ENCODE results near the gene PPP1CA. TPM values are rescaled to one million over a fixed set of nuclear protein-coding genes. Genes with fewer than 3 reads are reported as not detected.
A peak's percentile ranks its signal among the peaks of the same experiment; 100 is the strongest.

The PPP1CA gene
- total and polyA plus RNA-seq, 2 donors = 141 to 207 TPM

DNA sequence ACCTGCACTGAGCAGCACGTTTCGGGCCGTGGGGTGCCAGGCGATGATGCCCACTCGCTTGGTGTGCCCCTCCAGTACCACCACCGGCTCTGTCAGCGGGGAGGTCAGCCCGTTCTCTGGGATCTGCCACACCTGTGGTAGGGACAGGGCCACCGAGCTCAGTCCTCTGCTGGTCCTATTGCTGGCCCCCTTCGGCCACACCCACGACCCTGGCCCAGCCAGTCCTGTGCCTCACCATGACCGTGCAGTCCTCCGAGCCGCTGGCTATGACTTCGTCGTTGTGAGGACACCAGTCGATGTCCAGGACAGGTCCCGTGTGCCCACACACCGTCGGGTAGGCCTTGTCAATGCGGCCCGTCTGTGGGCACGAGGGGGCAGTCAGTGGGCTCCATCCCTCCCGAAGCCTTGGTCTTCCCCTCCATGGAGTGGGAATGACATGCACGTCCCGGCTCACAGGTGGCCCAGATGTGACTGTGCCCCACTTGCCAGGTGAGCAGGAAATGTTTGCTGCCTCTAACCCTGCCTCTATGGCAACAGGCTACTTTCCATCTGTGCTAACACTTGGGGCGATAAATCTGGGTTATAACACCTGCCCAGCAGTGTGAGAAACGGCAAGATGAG is 40.2 kb upstream of the PPP1CA start:
- H3K27me3 ChIP-seq (ENCODE audit: control insufficient read depth in 2 of 2, insufficient read depth in 1 of 2, low read length in 1 of 2) = no peaks in the 10 kb centered on the region
- no peak overlapping the region for H3K4me3 ChIP-seq (ENCODE audit: low read length in 2 of 2)
- DNase-seq (ENCODE audit: low read depth in 6 of 9, low spot score in 9 of 9) = peak in 1 of 9 donors; percentile 69
- peaks cover 58 to 81% of the 10 kb centered on the region in 2 donors for H3K4me1 ChIP-seq (ENCODE audit: control insufficient read depth in 2 of 2, insufficient read depth in 2 of 2, low read length in 2 of 2)
- peak overlapping the region; percentile 79 to 94 for H3K27ac ChIP-seq (ENCODE audit: low read depth in 1 of 2, low read length in 1 of 2)
- peaks cover 8 to 17% of the 10 kb centered on the region in 2 donors for H3K36me3 ChIP-seq (ENCODE audit: control insufficient read depth in 2 of 2, insufficient read depth in 2 of 2, low read length in 1 of 2)
- peaks cover 0 to 7% of the 10 kb centered on the region in 2 donors for H3K9me3 ChIP-seq (ENCODE audit: control insufficient read depth in 2 of 2, insufficient read depth in 1 of 2, low read length in 1 of 2)
- 88% methylated on average over 28 of the region's 28 CpGs for WGBS

DNA sequence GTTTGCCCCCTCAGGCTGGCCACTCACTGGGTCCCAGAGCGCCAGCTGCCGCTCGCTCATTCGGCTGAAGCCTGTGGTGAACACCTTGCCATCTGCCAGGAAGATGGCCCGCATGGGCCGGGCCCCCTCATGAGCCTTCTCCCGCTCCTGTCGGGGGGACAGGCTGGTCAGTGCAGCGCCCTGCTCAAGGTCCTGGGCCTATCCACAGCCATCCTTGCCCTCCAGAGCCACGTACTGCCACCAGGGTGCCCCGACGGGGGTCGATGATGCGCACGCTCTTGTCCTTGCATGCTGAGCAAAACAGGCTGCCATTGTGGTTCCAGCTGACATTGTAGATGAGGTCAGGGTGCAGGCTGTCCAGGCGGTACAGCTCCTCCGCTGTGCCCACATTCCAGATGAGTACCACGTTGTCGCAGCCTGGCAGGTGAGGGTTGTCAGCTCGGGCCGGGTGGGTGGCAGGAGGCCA is 39.5 kb upstream of the PPP1CA start:
- 96% methylated on average over 21 of the region's 21 CpGs for WGBS
- peaks cover 56 to 82% of the 10 kb centered on the region in 2 donors for H3K4me1 ChIP-seq (ENCODE audit: control insufficient read depth in 2 of 2, insufficient read depth in 2 of 2, low read length in 2 of 2)
- peaks cover 13 to 18% of the 10 kb centered on the region in 2 donors for H3K36me3 ChIP-seq (ENCODE audit: control insufficient read depth in 2 of 2, insufficient read depth in 2 of 2, low read length in 1 of 2)
- peaks cover 0 to 11% of the 10 kb centered on the region in 2 donors for H3K9me3 ChIP-seq (ENCODE audit: control insufficient read depth in 2 of 2, insufficient read depth in 1 of 2, low read length in 1 of 2)
- peak overlapping the region; percentile 86 to 94 for H3K27ac ChIP-seq (ENCODE audit: low read depth in 1 of 2, low read length in 1 of 2)
- peak in 1 of 9 donors; percentile 14 for DNase-seq (ENCODE audit: low read depth in 6 of 9, low spot score in 9 of 9)
- H3K4me3 ChIP-seq (ENCODE audit: low read length in 2 of 2) = no peak overlapping the region
- H3K27me3 ChIP-seq (ENCODE audit: control insufficient read depth in 2 of 2, insufficient read depth in 1 of 2, low read length in 1 of 2) = no peaks in the 10 kb centered on the region

DNA sequence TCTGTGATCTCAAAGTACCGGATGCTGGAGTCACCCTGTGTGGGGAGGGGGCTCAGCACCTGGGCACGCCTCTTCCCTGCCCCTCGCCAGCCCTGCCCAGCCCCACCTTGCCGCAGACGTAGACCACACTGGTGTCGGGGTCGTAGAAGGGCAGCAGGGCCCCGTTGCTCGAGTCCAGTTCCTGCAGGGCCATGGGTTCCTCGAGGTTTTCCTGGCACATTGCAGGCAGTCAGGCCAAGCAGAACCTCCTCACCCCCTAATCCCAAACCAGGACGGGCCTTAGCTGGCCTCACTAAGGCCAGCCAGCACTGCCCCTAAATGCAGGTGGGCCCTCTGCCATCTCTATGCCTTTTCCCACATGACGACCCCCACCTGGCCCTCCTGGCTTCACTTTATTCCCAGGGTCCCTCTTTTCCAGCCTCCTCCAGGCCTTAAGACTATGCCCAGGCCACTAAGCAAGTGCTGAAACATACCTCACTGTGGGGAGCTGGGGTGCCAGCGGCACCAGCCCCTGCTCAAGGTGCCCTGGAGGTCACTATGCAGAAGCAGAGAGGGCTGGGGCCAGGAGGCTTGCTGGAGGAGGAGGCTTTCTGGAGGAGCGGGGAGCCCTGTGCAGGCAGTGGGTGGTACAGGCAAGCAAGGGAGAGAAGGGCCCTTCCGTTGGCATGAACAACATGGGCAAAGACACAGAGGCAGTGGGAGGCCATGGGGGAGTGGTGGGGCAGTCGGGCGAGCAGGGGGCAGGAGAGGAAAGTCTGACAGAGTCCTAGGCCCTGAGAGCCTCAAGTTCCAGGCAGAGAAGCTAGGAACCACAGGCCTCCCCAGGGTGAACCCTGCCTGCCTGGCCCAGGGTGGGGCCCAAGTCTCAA is 38.8 kb upstream of the PPP1CA start:
- no peak overlapping the region for H3K4me3 ChIP-seq (ENCODE audit: low read length in 2 of 2)
- DNase-seq (ENCODE audit: low read depth in 6 of 9, low spot score in 9 of 9) = peak in 1 of 9 donors; percentile 24
- H3K27ac ChIP-seq (ENCODE audit: low read depth in 1 of 2, low read length in 1 of 2) = peak overlapping the region; percentile 86 to 94
- H3K36me3 ChIP-seq (ENCODE audit: control insufficient read depth in 2 of 2, insufficient read depth in 2 of 2, low read length in 1 of 2) = peaks cover 20 to 25% of the 10 kb centered on the region in 2 donors
- WGBS = 84% methylated on average over 17 of the region's 17 CpGs
- no peaks in the 10 kb centered on the region for H3K27me3 ChIP-seq (ENCODE audit: control insufficient read depth in 2 of 2, insufficient read depth in 1 of 2, low read length in 1 of 2)
- H3K9me3 ChIP-seq (ENCODE audit: control insufficient read depth in 2 of 2, insufficient read depth in 1 of 2, low read length in 1 of 2) = peaks cover 0 to 11% of the 10 kb centered on the region in 2 donors
- H3K4me1 ChIP-seq (ENCODE audit: control insufficient read depth in 2 of 2, insufficient read depth in 2 of 2, low read length in 2 of 2) = peaks cover 56 to 82% of the 10 kb centered on the region in 2 donors

DNA sequence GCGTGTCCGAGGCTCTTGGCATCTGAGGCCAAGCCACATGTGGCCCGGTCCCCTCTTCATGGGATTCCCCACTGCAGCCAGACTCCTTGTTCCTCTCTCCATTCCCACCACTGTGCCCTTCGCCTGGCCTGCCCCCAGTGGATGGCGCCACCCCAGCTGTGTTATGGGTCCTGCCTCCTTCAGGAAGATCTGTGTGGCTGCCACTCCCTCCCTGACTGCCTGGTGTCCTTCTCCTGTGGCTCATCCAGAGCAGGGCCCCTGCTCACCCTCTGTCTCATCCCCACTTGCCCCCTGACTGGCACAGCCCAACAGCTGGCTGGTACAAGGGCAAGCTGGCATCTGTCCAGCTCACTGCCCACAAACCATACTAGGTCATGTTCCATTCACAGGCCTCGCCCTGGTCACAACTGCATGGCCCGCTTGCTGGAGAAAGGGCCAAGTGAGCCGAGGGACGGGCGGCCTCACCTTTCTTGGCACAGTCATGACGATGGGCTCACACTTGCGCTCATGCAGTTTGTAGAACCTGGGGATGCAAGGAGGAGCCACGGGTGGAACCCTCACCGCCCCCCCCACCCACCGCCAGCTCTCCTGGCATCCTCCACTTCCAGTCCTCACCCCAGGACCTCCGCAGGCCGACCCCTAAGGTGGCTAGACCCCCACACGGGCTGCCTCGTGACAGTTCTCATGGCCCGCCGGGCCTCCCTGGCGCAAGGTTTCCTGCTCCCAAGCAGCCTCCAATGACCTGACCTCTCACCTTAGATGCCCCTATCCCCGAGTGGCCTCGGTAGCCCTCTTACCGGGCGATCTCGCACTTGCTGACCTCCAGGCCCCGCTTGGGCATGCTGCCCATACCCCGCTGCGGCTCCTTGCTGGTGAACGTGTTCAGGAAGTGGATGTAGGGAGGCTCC is 37.9 kb upstream of the PPP1CA start:
- DNase-seq (ENCODE audit: low read depth in 6 of 9, low spot score in 9 of 9) = peak in 1 of 9 donors; percentile 39
- 88% methylated on average over 31 of the region's 31 CpGs for WGBS
- no peaks in the 10 kb centered on the region for H3K27me3 ChIP-seq (ENCODE audit: control insufficient read depth in 2 of 2, insufficient read depth in 1 of 2, low read length in 1 of 2)
- H3K27ac ChIP-seq (ENCODE audit: low read depth in 1 of 2, low read length in 1 of 2) = peak overlapping the region; percentile 73 to 94
- peak overlapping the region in 1 of 2 donors; percentile 96 for H3K4me3 ChIP-seq (ENCODE audit: low read length in 2 of 2)
- peaks cover 0 to 11% of the 10 kb centered on the region in 2 donors for H3K9me3 ChIP-seq (ENCODE audit: control insufficient read depth in 2 of 2, insufficient read depth in 1 of 2, low read length in 1 of 2)
- peaks cover 56 to 82% of the 10 kb centered on the region in 2 donors for H3K4me1 ChIP-seq (ENCODE audit: control insufficient read depth in 2 of 2, insufficient read depth in 2 of 2, low read length in 2 of 2)
- H3K36me3 ChIP-seq (ENCODE audit: control insufficient read depth in 2 of 2, insufficient read depth in 2 of 2, low read length in 1 of 2) = peaks cover 29 to 33% of the 10 kb centered on the region in 2 donors

DNA sequence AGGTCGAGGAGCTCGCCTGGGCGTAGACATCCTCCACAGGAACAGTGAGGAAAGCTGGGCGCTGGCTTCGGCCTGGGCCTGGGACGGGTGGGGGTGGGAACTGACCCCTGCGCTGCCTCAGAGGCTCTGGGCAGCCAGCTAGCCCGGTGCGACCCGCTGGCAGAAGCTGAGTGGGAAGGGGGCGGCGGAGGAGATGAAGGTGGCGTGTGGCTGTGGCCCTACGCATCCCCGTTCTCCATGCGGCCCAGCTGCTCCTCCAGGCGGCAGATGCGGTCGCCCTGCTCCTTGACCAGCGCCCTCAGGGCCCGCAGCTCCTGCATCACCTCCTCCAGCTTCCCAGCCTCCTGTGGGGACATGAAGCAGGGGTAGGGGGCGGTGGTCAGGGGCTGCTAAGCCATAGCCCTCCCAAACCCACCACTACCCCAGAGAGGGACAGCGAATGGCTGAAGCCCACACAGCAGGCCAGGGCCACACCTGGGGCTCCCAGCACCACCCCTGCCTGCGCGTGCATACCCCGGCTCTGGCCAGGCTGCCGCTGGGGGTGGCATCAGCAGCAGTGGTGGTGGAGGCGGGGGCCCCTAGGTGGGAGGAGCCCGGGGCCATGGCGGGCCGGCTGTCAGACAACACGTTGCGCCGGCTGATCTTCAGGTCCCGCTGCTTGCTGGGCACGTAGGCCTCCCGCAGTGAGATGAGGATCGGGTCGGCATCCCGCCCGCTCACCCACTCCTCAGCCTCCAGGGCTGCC is 36.7 kb upstream of the PPP1CA start:
- Histone ChIP-seq H3K27ac (ENCODE audit: low read depth in 1 of 2, low read length in 1 of 2) (peak overlapping the region; percentile 94 to 98), H3K27me3 (ENCODE audit: control insufficient read depth in 2 of 2, insufficient read depth in 1 of 2, low read length in 1 of 2) (no peaks in the 10 kb centered on the region), H3K4me3 (ENCODE audit: low read length in 2 of 2) (peak overlapping the region; percentile 91 to 96), H3K36me3 (ENCODE audit: control insufficient read depth in 2 of 2, insufficient read depth in 2 of 2, low read length in 1 of 2) (peaks cover 41 to 45% of the 10 kb centered on the region in 2 donors), H3K4me1 (ENCODE audit: control insufficient read depth in 2 of 2, insufficient read depth in 2 of 2, low read length in 2 of 2) (peaks cover 63 to 86% of the 10 kb centered on the region in 2 donors), H3K9me3 (ENCODE audit: control insufficient read depth in 2 of 2, insufficient read depth in 1 of 2, low read length in 1 of 2) (peaks cover 0 to 11% of the 10 kb centered on the region in 2 donors)
- peak in 1 of 9 donors; percentile 43 for DNase-seq (ENCODE audit: low read depth in 6 of 9, low spot score in 9 of 9)
- 92% methylated on average over 41 of the region's 41 CpGs for WGBS

DNA sequence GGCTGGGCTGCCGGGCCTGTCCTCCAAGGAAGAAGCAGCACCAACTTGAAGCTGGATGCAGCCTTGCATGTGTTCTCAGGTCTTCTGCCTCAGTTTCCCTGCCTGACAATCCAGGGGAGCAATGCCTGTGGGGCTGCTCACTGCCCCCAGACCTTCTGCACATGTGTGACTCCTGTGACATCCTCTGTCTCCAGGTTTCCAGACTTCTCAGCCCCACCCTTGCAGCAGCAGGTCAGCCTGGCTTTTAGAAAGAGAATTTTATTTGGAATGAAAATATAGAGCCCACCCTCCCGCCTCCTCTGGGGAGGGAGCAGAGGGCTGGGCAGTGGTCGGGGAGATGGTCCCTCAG is 36.1 kb upstream of the PPP1CA start:
- Histone ChIP-seq H3K27ac (ENCODE audit: low read depth in 1 of 2, low read length in 1 of 2) (peak overlapping the region; percentile 94 to 98), H3K36me3 (ENCODE audit: control insufficient read depth in 2 of 2, insufficient read depth in 2 of 2, low read length in 1 of 2) (peaks cover 46 to 50% of the 10 kb centered on the region in 2 donors), H3K4me1 (ENCODE audit: control insufficient read depth in 2 of 2, insufficient read depth in 2 of 2, low read length in 2 of 2) (peaks cover 59 to 84% of the 10 kb centered on the region in 2 donors), H3K4me3 (ENCODE audit: low read length in 2 of 2) (peak overlapping the region; percentile 91 to 96), H3K27me3 (ENCODE audit: control insufficient read depth in 2 of 2, insufficient read depth in 1 of 2, low read length in 1 of 2) (no peaks in the 10 kb centered on the region), H3K9me3 (ENCODE audit: control insufficient read depth in 2 of 2, insufficient read depth in 1 of 2, low read length in 1 of 2) (peaks cover 0 to 11% of the 10 kb centered on the region in 2 donors)
- 37% methylated on average over 3 of the region's 3 CpGs for WGBS
- no peak for DNase-seq (ENCODE audit: low read depth in 6 of 9, low spot score in 9 of 9)

DNA sequence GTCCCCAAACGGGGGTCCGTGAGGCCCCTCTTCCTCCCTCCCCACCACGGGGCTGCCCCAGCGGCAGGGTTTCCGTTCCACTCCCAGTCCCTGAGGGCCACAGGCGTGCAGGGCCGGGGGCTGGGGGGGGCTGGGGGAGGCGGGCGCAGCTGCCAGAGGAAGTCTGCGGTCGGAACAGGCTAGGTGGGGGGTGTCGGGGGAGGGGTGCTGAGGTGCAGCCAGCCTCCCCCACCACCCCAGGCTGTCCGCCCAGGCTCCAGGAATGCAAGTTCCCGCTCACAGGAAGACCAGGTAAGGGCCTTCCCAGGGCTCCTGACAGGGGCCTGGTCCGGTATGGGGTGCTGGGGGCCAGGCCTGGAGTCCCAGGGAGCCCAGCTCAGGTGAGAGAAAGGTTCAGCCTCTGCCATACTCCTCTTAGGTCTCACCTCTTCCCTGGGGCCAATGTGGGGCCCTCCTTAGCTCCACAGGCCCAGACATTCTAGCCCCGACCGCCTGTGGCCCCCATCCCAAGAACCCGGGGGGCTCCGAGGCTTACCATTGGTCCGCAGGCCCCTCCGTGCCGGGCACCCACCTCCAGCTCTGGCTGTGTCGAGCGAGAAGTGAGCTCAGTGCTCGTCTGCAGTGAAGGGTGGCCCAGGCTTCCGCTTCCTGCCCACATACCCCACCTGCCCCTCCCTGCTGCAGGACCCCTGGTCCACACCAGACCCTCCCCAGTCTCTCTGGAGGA is 35.6 kb upstream of the PPP1CA start, which contains the start of gene PTPRCAP:
Gene PTPRCAP, minus strand, starts transcription at position 601 of the 727 bp plus-strand sequence. Its CDS starts 63 bp downstream, at position 538.
- Histone ChIP-seq H3K4me3 (ENCODE audit: low read length in 2 of 2) (peak within 1 kb of the TSS; percentile 91 to 96), H3K9me3 (ENCODE audit: control insufficient read depth in 2 of 2, insufficient read depth in 1 of 2, low read length in 1 of 2) (peaks cover 0 to 7% of the 10 kb centered on the region in 2 donors), H3K36me3 (ENCODE audit: control insufficient read depth in 2 of 2, insufficient read depth in 2 of 2, low read length in 1 of 2) (peaks cover 51 to 56% of the 10 kb centered on the region in 2 donors), H3K27ac (ENCODE audit: low read depth in 1 of 2, low read length in 1 of 2) (peak within 1 kb of the TSS; percentile 94 to 98), H3K4me1 (ENCODE audit: control insufficient read depth in 2 of 2, insufficient read depth in 2 of 2, low read length in 2 of 2) (peaks cover 54 to 82% of the 10 kb centered on the region in 2 donors), H3K27me3 (ENCODE audit: control insufficient read depth in 2 of 2, insufficient read depth in 1 of 2, low read length in 1 of 2) (no peaks in the 10 kb centered on the region)
- DNase-seq (ENCODE audit: low read depth in 6 of 9, low spot score in 9 of 9) = peak in 7 of 9 donors; percentile 59 to 90 (median 79)
- 3% methylated on average over 26 of the region's 26 CpGs for WGBS

All from thymus (tissue), 11 donors.